A549 (cell line): ENCODE measurements around the gene WWC1. TPM values are rescaled to one million over a fixed set of nuclear protein-coding genes. Genes with fewer than 3 reads are reported as not detected.
A peak's percentile ranks its signal among the peaks of the same experiment; 100 is the strongest.
"Not testable (repeated sequence)": the region's sequence is repeated elsewhere in the genome, so short reads cannot be mapped to it uniquely, and the experiment has no call there.

Source experiments
- ATAC-seq, 2 experiments: fragments of 200-7000 bp in 1 of 2; fragments of >200 bp in 1 of 2; cut with Nextera tagmentation in 1 of 2; cut with Tn5 transposase in 1 of 2; 3 replicates each; pipeline versions ENCODE4 v1.8.0 to v1.9.1; 2018 to 2020; ENCODE audit warnings: mild to moderate bottlenecking in 1 of 2, moderate library complexity in 1 of 2
- CTCF ChIA-PET: fragments of 300-600 bp; sonication (Branson Sonifier 250); formaldehyde crosslinking; extraction: SDS; loops from one replicate; lab custom pipeline; 2021; ENCODE audit warnings: antibody characterized with exemption, inconsistent platforms; lab: Yijun Ruan, JAX
- POLR2A ChIA-PET: fragments of 350-600 bp; formaldehyde crosslinking; extraction: SDS; loops from one replicate; lab custom pipeline; 2021; ENCODE audit warnings: antibody characterized with exemption, inconsistent platforms; lab: Yijun Ruan, JAX
- DNase-seq, 2 experiments: peaks; one replicate each; pipeline versions ENCODE4 v3.0.0 to v3.0.0-alpha.2; 2011 to 2016; ENCODE audit warnings: low read depth in 1 of 2, low spot score in 1 of 2
- FAIRE-seq: peaks from 2 replicates; lab custom pipeline; 2011; peaks lifted over from hg19 to GRCh38; lab: Jason Lieb, UNC
- H3K27ac ChIP-seq, 2 experiments: fragments of >200 bp; sonication (Bioruptor Twin); formaldehyde crosslinking; 3 replicates each; pipeline ENCODE4 v1.5.1; 2016 to 2017
- H3K4me1 ChIP-seq: fragments of >200 bp; sonication (Bioruptor Twin); formaldehyde crosslinking; 3 replicates; pipeline ENCODE4 v1.6.1; 2016
- H3K4me2 ChIP-seq: fragments of >200 bp; sonication (Bioruptor Twin); formaldehyde crosslinking; 3 replicates; pipeline ENCODE4 v1.6.1; 2016
- H3K4me3 ChIP-seq: fragments of >200 bp; sonication (Bioruptor Twin); formaldehyde crosslinking; 3 replicates; pipeline ENCODE4 v1.5.1; 2016
- H3K9me3 ChIP-seq: fragments of >200 bp; sonication (Bioruptor Twin); formaldehyde crosslinking; 3 replicates; pipeline ENCODE4 v1.6.1; 2016
- CBX2 ChIP-seq: fragments of 200-600 bp; sonication (generic); IDR thresholded peaks from 2 replicates; pipeline ENCODE4 v1.6.1; 2016; ENCODE audit warnings: low read depth, mild to moderate bottlenecking, borderline replicate concordance
- CBX8 ChIP-seq: fragments of 200-600 bp; sonication (generic); IDR thresholded peaks from 2 replicates; pipeline ENCODE4 v1.6.1; 2016
- CHD2 ChIP-seq: fragments of 150-350 bp; IDR thresholded peaks from 2 replicates; pipeline ENCODE4 v1.6.1; 2014; ENCODE audit warnings: low read length; ENCODE audit not compliant: partially characterized antibody
- CTCF ChIP-seq: fragments of >200 bp; sonication (Bioruptor Twin); formaldehyde crosslinking; IDR thresholded peaks from 3 replicates; pipeline ENCODE4 v1.5.1; 2016
- EHF ChIP-seq: fragments of 250-450 bp; sonication (Bioruptor Pico); IDR thresholded peaks from 2 replicates; pipeline ENCODE4 v1.5.0; 2020; ENCODE audit warnings: mild to moderate bottlenecking
- ELK1 ChIP-seq: fragments of 150-350 bp; IDR thresholded peaks from 2 replicates; pipeline ENCODE4 v1.6.1; 2014; ENCODE audit warnings: low read depth, mild to moderate bottlenecking, low read length
- ESRRA ChIP-seq: fragments of 150-350 bp; IDR thresholded peaks from 2 replicates; pipeline ENCODE4 v1.6.1; 2014; ENCODE audit warnings: mild to moderate bottlenecking, low read length, borderline replicate concordance
- GATA3 ChIP-seq: IDR thresholded peaks from 2 replicates; pipeline ENCODE4 v1.6.1; 2012; ENCODE audit warnings: borderline replicate concordance
- HOXB13 ChIP-seq: fragments of 250-450 bp; sonication (Bioruptor Pico); IDR thresholded peaks from 2 replicates; pipeline ENCODE4 v1.5.0; 2020; ENCODE audit warnings: low read depth, mild to moderate bottlenecking, moderate library complexity
- JUN ChIP-seq, 2 experiments: fragments of >200 bp; sonication (Bioruptor Twin); formaldehyde crosslinking; IDR thresholded peaks; 2 replicates in 1 of 2; 3 replicates in 1 of 2; pipeline ENCODE4 v1.6.1; 2016 to 2017
- PBX3 ChIP-seq: IDR thresholded peaks from 2 replicates; pipeline ENCODE4 v1.6.1; 2012
- PHF8 ChIP-seq: fragments of 200-600 bp; sonication (generic); IDR thresholded peaks from 2 replicates; pipeline ENCODE4 v1.6.1; 2016; ENCODE audit warnings: low read depth, mild to moderate bottlenecking, antibody characterized with exemption, moderate library complexity, borderline replicate concordance
- RFX5 ChIP-seq: fragments of 450-650 bp; IDR thresholded peaks from 2 replicates; pipeline ENCODE4 v1.7.1; 2014; ENCODE audit warnings: antibody characterized with exemption, mild to moderate bottlenecking, moderate library complexity
- SREBF2 ChIP-seq: fragments of 450-650 bp; IDR thresholded peaks from 2 replicates; pipeline ENCODE4 v1.6.1; 2014; ENCODE audit warnings: mild to moderate bottlenecking, moderate library complexity
- ZSCAN20 ChIP-seq: fragments of 250-450 bp; sonication (Bioruptor Pico); IDR thresholded peaks from 2 replicates; pipeline ENCODE4 v1.8.0; 2022; ENCODE audit warnings: mild to moderate bottlenecking, moderate library complexity
- WGBS: methylation state at CpG from one replicate; pipeline ENCODE4 v1.1.6; 2017; ENCODE audit errors: missing lambda C conversion rate; 5-methylcytosine and 5-hydroxymethylcytosine counted together
- polyA plus RNA-seq, 4 experiments: library from polyadenylated mRNA; depleted of rRNA in 3 of 4; stranded (reverse); fragments of >200 nt; fragmentation: RNase III in 1 of 4; extraction: RNeasy Plus Mini Kit Qiagen cat#74134 plus additional on column Dnase treatment in 1 of 4; gene quantifications; 2 replicates in 3 of 4; 3 replicates in 1 of 4; pipeline ENCODE4 v1.2.3, GENCODE V29; 2011 to 2017

Gene WWC1
- polyA plus RNA-seq, 2 of the 4 experiments (the other 2 are of a cell fraction) = 88.5 to 98.1 TPM

GRCh38 chr5:168434001-168434400 lies 142.6 kb downstream of the WWC1 start (continued):
- TF ChIP-seq PBX3 (no peak), CHD2 (no peak), EHF (CRISPR knock-in tag) (no peak), ESRRA (no peak), ELK1 (no peak), JUN (IDR thresholded peaks at IDR 0.05) (no peak), ZSCAN20 (CRISPR knock-in tag) (no peak), CBX2 (no peak), RFX5 (no peak)

- TF ChIP-seq HOXB13 (no peak), GATA3 (no peak), EHF (CRISPR knock-in tag) (no peak), PHF8 (no peak), ZSCAN20 (CRISPR knock-in tag) (no peak), CTCF (no peak), CBX8 (no peak), PBX3 (no peak), SREBF2 (no peak)
- DNase-seq = no peak
- FAIRE-seq = no peak
- POLR2A ChIA-PET = no interaction called here
- no peak; a peak in 1 of 6 replicates for ATAC-seq
- Histone ChIP-seq H3K9me3 (no peaks in the 10 kb centered on the region), H3K4me1 (0 out of 3 replicates have a peak, but pooled peaks cover 8% of the 10 kb centered on the region), H3K4me3 (no peak overlapping the region), H3K4me2 (no peak overlapping the region), H3K27ac (0 out of 6 replicates have a peak overlapping the region, but pooled peaks of 1 of the 2 experiments have one; percentile 21)
- CTCF ChIA-PET = no interaction called here
- 94% methylated on average over 8 of the region's 8 CpGs for WGBS
Measured at GRCh38 chr5:168434746-168435321, 143.4 kb downstream of the WWC1 start.

- CTCF ChIA-PET = interaction anchor here (1.1 to 1.2 kb wide), 2 partner anchors 12 to 166 kb away, joined by 4 to 6 read pairs; no protein-coding TSS in a partner anchor
- ATAC-seq, H3K4me1 ChIP-seq, DNase-seq, H3K27ac ChIP-seq, H3K4me2 ChIP-seq, POLR2A ChIA-PET, H3K4me3 ChIP-seq, H3K9me3 ChIP-seq, FAIRE-seq: not testable (repeated sequence)
- WGBS = 91% methylated on average over 4 of the region's 4 CpGs
Measured at GRCh38 chr5:168435340-168435739, 143.9 kb downstream of the WWC1 start.
